ENCODE measurements around the gene GCDH.

GCDH gene

GRCh38 chr19:12935071-12935470 is 44.1 kb downstream of the GCDH start:
- TF ChIP-seq ZNF8 (CRISPR knock-in tag; IDR thresholded peaks at IDR 0.05) (no peak), CSDC2 (CRISPR knock-in tag; IDR thresholded peaks at IDR 0.05) (no peak), RARB (CRISPR knock-in tag; IDR thresholded peaks at IDR 0.05) (no peak)
- TF ChIP-seq, protein P1, sequence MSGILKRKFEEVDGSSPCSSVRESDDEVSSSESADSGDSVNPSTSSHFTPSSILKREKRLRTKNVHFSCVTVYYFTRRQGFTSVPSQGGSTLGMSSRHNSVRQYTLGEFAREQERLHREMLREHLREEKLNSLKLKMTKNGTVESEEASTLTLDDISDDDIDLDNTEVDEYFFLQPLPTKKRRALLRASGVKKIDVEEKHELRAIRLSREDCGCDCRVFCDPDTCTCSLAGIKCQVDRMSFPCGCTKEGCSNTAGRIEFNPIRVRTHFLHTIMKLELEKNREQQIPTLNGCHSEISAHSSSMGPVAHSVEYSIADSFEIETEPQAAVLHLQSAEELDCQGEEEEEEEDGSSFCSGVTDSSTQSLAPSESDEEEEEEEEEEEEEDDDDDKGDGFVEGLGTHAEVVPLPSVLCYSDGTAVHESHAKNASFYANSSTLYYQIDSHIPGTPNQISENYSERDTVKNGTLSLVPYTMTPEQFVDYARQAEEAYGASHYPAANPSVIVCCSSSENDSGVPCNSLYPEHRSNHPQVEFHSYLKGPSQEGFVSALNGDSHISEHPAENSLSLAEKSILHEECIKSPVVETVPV (CRISPR knock-in tag; IDR thresholded peaks at IDR 0.05), result no peak
- ATAC-seq, result no peak

DNA sequence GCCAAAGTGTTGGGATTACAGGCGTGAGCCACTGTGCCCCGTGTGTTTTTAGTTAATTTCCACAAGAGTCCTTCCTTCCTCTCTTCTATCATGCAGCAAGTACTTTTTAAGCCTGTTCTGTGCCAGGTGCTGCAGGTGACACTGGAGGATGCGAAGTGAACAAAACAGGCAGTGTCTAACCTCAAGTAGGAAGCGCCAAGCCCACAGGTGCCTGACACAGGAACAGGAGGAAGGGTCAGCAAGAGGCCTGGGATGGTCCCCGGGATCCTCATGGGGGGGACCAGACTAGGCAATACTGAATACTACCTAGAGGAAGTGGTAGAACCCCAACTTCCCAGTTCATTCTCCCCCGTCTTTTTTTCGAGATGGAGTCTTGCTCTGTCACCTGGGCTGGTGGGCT is 45.6 kb downstream of the GCDH start:
- no peak for ATAC-seq
- TF ChIP-seq PPARA (CRISPR knock-in tag; IDR thresholded peaks at IDR 0.05; ENCODE audit: borderline replicate concordance) (no peak), ARNTL (CRISPR knock-in tag; IDR thresholded peaks at IDR 0.05; ENCODE audit: borderline replicate concordance, low read depth) (no peak), TCF4 (CRISPR knock-in tag; IDR thresholded peaks at IDR 0.05; ENCODE audit: borderline replicate concordance) (no peak), OSR1 (CRISPR knock-in tag; IDR thresholded peaks at IDR 0.05) (no peak), ZC3H10 (CRISPR knock-in tag; IDR thresholded peaks at IDR 0.05) (no peak), PATZ1 (CRISPR knock-in tag; IDR thresholded peaks at IDR 0.05; ENCODE audit: borderline replicate concordance) (no peak), ZFP3 (CRISPR knock-in tag; IDR thresholded peaks at IDR 0.05) (no peak), CSDC2 (CRISPR knock-in tag; IDR thresholded peaks at IDR 0.05) (no peak), ZFP30 (CRISPR knock-in tag; IDR thresholded peaks at IDR 0.05) (no peak)
- TF ChIP-seq, protein P1 (CRISPR knock-in tag; IDR thresholded peaks at IDR 0.05), result no peak

GRCh38 chr19:12937093-12937926 is 46.4 kb downstream of the GCDH start:
- no peak for TF ChIP-seq PPARA (CRISPR knock-in tag; IDR thresholded peaks at IDR 0.05; ENCODE audit: borderline replicate concordance)
- no peak for TF ChIP-seq ZNF8 (CRISPR knock-in tag; IDR thresholded peaks at IDR 0.05)
- TF ChIP-seq ARNTL (CRISPR knock-in tag; IDR thresholded peaks at IDR 0.05; ENCODE audit: borderline replicate concordance, low read depth), result no peak
- TF ChIP-seq SNAI2 (CRISPR knock-in tag; IDR thresholded peaks at IDR 0.05), result no peak
- TF ChIP-seq ZFP3 (CRISPR knock-in tag; IDR thresholded peaks at IDR 0.05), result no peak
- TF ChIP-seq ZNF565 (CRISPR knock-in tag; conservative IDR thresholded peaks at IDR 0.05; ENCODE audit: low read depth), result no peak
- TF ChIP-seq, protein P2, sequence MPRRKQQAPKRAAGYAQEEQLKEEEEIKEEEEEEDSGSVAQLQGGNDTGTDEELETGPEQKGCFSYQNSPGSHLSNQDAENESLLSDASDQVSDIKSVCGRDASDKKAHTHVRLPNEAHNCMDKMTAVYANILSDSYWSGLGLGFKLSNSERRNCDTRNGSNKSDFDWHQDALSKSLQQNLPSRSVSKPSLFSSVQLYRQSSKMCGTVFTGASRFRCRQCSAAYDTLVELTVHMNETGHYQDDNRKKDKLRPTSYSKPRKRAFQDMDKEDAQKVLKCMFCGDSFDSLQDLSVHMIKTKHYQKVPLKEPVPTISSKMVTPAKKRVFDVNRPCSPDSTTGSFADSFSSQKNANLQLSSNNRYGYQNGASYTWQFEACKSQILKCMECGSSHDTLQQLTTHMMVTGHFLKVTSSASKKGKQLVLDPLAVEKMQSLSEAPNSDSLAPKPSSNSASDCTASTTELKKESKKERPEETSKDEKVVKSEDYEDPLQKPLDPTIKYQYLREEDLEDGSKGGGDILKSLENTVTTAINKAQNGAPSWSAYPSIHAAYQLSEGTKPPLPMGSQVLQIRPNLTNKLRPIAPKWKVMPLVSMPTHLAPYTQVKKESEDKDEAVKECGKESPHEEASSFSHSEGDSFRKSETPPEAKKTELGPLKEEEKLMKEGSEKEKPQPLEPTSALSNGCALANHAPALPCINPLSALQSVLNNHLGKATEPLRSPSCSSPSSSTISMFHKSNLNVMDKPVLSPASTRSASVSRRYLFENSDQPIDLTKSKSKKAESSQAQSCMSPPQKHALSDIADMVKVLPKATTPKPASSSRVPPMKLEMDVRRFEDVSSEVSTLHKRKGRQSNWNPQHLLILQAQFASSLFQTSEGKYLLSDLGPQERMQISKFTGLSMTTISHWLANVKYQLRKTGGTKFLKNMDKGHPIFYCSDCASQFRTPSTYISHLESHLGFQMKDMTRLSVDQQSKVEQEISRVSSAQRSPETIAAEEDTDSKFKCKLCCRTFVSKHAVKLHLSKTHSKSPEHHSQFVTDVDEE (CRISPR knock-in tag; IDR thresholded peaks at IDR 0.05), result no peak
- no peak for TF ChIP-seq RARB (CRISPR knock-in tag; IDR thresholded peaks at IDR 0.05)
- TF ChIP-seq, protein P1 (CRISPR knock-in tag; IDR thresholded peaks at IDR 0.05), result no peak
- TF ChIP-seq BACH2 (CRISPR knock-in tag; IDR thresholded peaks at IDR 0.05; ENCODE audit: borderline replicate concordance), result no peak
- no peak for TF ChIP-seq TOX (CRISPR knock-in tag; IDR thresholded peaks at IDR 0.05; ENCODE audit: borderline replicate concordance)
- TF ChIP-seq ZNF70 (CRISPR knock-in tag; IDR thresholded peaks at IDR 0.05), result no peak
- TF ChIP-seq CSDC2 (CRISPR knock-in tag; IDR thresholded peaks at IDR 0.05), result no peak
- TF ChIP-seq, protein P3, sequence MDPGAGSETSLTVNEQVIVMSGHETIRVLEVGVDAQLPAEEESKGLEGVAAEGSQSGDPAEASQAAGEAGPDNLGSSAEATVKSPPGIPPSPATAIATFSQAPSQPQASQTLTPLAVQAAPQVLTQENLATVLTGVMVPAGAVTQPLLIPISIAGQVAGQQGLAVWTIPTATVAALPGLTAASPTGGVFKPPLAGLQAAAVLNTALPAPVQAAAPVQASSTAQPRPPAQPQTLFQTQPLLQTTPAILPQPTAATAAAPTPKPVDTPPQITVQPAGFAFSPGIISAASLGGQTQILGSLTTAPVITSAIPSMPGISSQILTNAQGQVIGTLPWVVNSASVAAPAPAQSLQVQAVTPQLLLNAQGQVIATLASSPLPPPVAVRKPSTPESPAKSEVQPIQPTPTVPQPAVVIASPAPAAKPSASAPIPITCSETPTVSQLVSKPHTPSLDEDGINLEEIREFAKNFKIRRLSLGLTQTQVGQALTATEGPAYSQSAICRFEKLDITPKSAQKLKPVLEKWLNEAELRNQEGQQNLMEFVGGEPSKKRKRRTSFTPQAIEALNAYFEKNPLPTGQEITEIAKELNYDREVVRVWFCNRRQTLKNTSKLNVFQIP (CRISPR knock-in tag; IDR thresholded peaks at IDR 0.05; ENCODE audit: borderline replicate concordance, low read depth), result no peak
- no peak for TF ChIP-seq OSR1 (CRISPR knock-in tag; IDR thresholded peaks at IDR 0.05)
- TF ChIP-seq GLIS3 (CRISPR knock-in tag; IDR thresholded peaks at IDR 0.05), result no peak
- no peak for TF ChIP-seq ISL1 (CRISPR knock-in tag; IDR thresholded peaks at IDR 0.05)
- TF ChIP-seq PATZ1 (CRISPR knock-in tag; IDR thresholded peaks at IDR 0.05; ENCODE audit: borderline replicate concordance), result no peak
- ATAC-seq, result no peak
